Occipital lobe (tissue), 2 donors: Measurements from ENCODE around the gene SLC44A5. TPM values are rescaled to one million over a fixed set of nuclear protein-coding genes. Genes with fewer than 3 reads are reported as not detected.
"Not testable (repeated sequence)": the region's sequence is repeated elsewhere in the genome, so short reads cannot be mapped to it uniquely, and the experiment has no call there.

Experiments
- DNase-seq: peaks from one replicate; lab custom pipeline; 2025; lab: John Stamatoyannopoulos, UW
- total RNA-seq: library from RNA; depleted of rRNA; stranded (reverse); fragments of >200 nt; gene quantifications from one replicate; pipeline ENCODE4 v1.2.3, GENCODE V29; 2014

Gene SLC44A5
- total RNA-seq, 1 donor from 2014 or later = 266 TPM

- DNase-seq = no peak
These were observed 141.2 kb downstream of the SLC44A5 start for GRCh38 chr1:75469586-75470173.

- no peak for DNase-seq
These were observed 149.0 kb downstream of the SLC44A5 start for GRCh38 chr1:75461808-75462325.

GRCh38 chr1:75449998-75450397 is 160.9 kb downstream of the SLC44A5 start:
- DNase-seq = no peak

- no peak for DNase-seq
These were observed 166.7 kb downstream of the SLC44A5 start for GRCh38 chr1:75444220-75444619.

GRCh38 chr1:75440274-75440673 is 170.6 kb downstream of the SLC44A5 start:
- DNase-seq = no peak

GRCh38 chr1:75438355-75438754 is 172.6 kb downstream of the SLC44A5 start:
- no peak for DNase-seq

- DNase-seq = no peak
These were observed 179.1 kb downstream of the SLC44A5 start for GRCh38 chr1:75431843-75432242.

- no peak for DNase-seq
These were observed 180.4 kb downstream of the SLC44A5 start for GRCh38 chr1:75430526-75430925.

- peak; percentile 26 for DNase-seq
These were observed 184.2 kb downstream of the SLC44A5 start for GRCh38 chr1:75426688-75427087.

- no peak for DNase-seq
These were observed 185.8 kb downstream of the SLC44A5 start for GRCh38 chr1:75425001-75425650.

GRCh38 chr1:75423616-75424015 is 187.3 kb downstream of the SLC44A5 start:
- no peak for DNase-seq

- no peak for DNase-seq
These were observed 187.8 kb downstream of the SLC44A5 start for GRCh38 chr1:75423136-75423535.

- DNase-seq = no peak
These were observed 189.5 kb downstream of the SLC44A5 start for GRCh38 chr1:75421371-75421770.

- DNase-seq = no peak
These were observed 195.7 kb downstream of the SLC44A5 start for GRCh38 chr1:75415187-75415586.

GRCh38 chr1:75412616-75413015 is 198.3 kb downstream of the SLC44A5 start:
- no peak for DNase-seq

- not testable (repeated sequence) for DNase-seq
These were observed 206.2 kb downstream of the SLC44A5 start for GRCh38 chr1:75404681-75405080.

- DNase-seq = not testable (repeated sequence)
These were observed 207.7 kb downstream of the SLC44A5 start for GRCh38 chr1:75403147-75403646.

GRCh38 chr1:75400716-75401115 is 210.2 kb downstream of the SLC44A5 start:
- no peak for DNase-seq

GRCh38 chr1:75396745-75397144 is 214.2 kb downstream of the SLC44A5 start:
- no peak for DNase-seq

GRCh38 chr1:75396260-75396659 is 214.7 kb downstream of the SLC44A5 start:
- no peak for DNase-seq

GRCh38 chr1:75394386-75395139 is 216.4 kb downstream of the SLC44A5 start:
- no peak for DNase-seq

GRCh38 chr1:75392278-75392677 is 218.6 kb downstream of the SLC44A5 start:
- no peak for DNase-seq
